GDM1 (cell line): ENCODE data around the gene FGF12.

Experiments used
- DNase-seq: peaks from one replicate; lab custom pipeline; 2025; lab: John Stamatoyannopoulos, UW

FGF12 gene

GRCh38 chr3:192259661-192260060 is 467.7 kb downstream of the FGF12 start:
- no peak for DNase-seq

- no peak for DNase-seq
These were observed 468.6 kb downstream of the FGF12 start for GRCh38 chr3:192258721-192259120.

- no peak for DNase-seq
These were observed 471.5 kb downstream of the FGF12 start for GRCh38 chr3:192255839-192256238.

- no peak for DNase-seq
These were observed 474.0 kb downstream of the FGF12 start for GRCh38 chr3:192253138-192253887.

GRCh38 chr3:192249516-192249915 is 477.8 kb downstream of the FGF12 start:
- no peak for DNase-seq

- DNase-seq = no peak
These were observed 480.3 kb downstream of the FGF12 start for GRCh38 chr3:192246847-192247559.

- DNase-seq = no peak
These were observed 482.8 kb downstream of the FGF12 start for GRCh38 chr3:192244591-192244990.

- DNase-seq = no peak
These were observed 487.4 kb downstream of the FGF12 start for GRCh38 chr3:192239956-192240355.

- DNase-seq = no peak
These were observed 489.2 kb downstream of the FGF12 start for GRCh38 chr3:192237992-192238608.

GRCh38 chr3:192229866-192230265 is 497.5 kb downstream of the FGF12 start:
- no peak for DNase-seq

- DNase-seq = no peak
These were observed 502.6 kb downstream of the FGF12 start for GRCh38 chr3:192224634-192225155.

GRCh38 chr3:192223815-192224214 is 503.5 kb downstream of the FGF12 start:
- DNase-seq = no peak

GRCh38 chr3:192220915-192221314 is 506.4 kb downstream of the FGF12 start:
- no peak for DNase-seq

GRCh38 chr3:192219926-192220325 is 507.4 kb downstream of the FGF12 start:
- DNase-seq = no peak

GRCh38 chr3:192216067-192216466 is 511.3 kb downstream of the FGF12 start:
- no peak for DNase-seq

- no peak for DNase-seq
These were observed 514.4 kb downstream of the FGF12 start for GRCh38 chr3:192212979-192213378.

- no peak for DNase-seq
These were observed 515.0 kb downstream of the FGF12 start for GRCh38 chr3:192212335-192212734.

GRCh38 chr3:192207651-192208050 is 519.7 kb downstream of the FGF12 start:
- DNase-seq = no peak

- DNase-seq = no peak
These were observed 520.1 kb downstream of the FGF12 start for GRCh38 chr3:192207239-192207638.

- no peak for DNase-seq
These were observed 533.3 kb downstream of the FGF12 start for GRCh38 chr3:192194085-192194484.

GRCh38 chr3:192188218-192188835 is 539.0 kb downstream of the FGF12 start:
- peak; percentile 9 for DNase-seq

GRCh38 chr3:192187485-192188051 is 539.8 kb downstream of the FGF12 start:
- no peak for DNase-seq
